CMK (cell line): ENCODE data around the gene TLX2.

Experiments used
- DNase-seq: peaks from one replicate; pipeline ENCODE4 v3.0.0-alpha.2; 2010; ENCODE audit warnings: low read depth

Gene TLX2

DNA sequence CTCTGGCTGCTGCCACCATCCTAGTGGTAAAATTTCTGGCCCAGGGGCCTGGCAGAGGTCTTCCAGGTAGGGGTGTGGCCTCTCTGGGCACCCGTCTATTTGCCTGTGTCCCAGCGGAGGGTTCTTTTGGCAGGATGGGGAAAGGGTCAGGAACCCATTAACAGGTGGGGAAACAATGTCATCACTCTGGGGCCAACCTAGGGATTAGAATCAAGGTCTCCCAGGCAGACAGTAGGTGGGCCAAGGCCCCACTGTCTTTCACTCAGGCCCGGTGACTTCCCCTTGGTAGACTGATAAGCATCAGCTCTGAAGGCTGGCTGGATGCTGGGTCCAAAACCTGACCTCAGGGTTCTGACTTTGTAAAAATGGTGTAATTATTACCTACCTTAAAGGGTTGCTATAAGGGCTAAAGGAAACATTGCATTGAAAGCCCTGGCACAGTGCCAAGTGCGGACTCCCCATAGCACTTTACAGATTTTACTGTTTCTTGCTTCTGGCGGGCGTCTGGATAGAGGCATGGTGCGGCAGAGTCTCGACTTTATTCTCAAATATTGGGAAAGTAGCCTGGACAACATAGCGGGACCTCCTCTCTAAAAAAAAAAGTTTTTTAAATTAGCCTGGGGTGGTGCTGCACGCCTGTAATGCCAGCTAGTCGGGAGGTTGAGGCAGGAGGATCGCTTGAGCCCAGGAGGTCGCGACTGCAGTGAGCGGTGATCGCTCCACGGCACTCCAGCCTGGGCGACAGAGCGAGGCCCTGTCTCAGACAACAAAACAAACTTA, 17.1 kb upstream of the TLX2 start:
- DNase-seq = no peak

DNA sequence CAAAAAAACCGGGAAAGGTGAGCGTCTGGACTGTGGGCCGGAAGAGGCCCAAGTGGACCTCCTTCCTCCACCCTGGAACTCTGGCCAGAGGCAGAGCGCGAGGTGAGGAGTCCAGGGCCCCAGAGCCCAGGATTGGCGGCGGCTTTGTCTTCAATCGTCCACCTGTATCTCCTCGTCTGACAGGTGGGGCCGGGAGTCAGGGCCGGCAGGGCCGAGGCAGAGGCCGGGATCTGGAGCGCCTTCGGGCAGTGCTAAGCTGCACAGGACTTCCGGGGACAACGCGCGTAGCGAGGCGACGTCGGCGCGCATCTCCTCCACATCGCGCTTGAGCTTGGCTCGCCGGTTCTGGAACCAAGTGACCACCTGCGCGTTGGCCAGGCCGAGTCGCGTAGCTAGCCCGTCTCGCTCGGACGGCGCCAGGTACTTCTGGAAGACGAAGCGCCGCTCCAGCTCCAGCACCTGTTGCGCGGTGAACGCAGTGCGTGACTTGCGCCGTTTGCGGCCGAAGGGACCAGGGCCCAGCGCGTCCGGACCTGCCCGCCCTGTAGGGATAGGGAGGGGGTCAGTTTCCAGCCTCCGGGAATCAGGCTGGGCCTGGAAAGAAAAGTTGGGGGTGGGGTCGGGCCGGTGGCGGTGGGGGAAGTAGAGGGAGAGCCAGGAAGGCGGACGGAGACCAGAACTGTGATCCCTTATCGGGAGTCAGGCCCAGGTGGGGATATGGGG, 16.3 kb upstream of the TLX2 start:
- DNase-seq = no peak

DNA sequence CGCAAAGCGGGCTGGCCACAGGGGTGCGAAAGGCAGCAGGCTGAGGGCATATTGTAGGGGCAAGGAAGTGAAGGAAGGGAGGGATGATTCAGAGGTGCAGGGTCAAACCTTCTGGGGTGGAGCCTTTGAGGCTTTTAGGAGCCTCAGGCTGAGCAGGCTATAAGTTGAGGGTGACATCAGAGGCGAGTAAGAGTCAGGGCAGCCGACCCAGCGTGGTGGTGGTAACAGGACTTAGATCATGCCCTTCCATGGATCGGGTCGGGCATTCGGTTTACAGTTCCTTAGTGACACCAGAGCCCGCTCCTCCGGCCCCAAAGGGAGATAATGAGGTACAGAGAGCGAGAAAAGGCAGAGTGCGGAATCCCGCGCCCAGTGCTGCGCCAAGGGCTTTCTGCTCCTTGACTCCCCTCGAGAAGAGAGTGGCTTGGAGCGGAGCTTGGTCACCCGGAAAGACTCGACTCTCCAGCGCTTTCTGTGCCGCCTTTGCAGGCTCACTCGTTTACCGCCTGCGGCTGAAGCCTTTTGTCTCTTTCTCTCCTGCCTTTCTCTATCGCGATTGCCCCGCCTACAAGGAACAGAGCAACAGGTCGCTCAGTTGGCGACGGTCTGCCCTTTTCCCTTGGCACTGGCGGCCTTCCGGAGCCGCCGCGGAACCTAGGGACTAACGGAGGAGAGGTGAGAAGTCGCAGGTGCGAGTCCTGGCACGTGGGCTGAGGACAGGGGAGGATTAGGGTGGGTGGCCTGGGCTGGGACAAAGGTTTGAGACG, 15.6 kb upstream of the TLX2 start:
- no peak for DNase-seq

DNA sequence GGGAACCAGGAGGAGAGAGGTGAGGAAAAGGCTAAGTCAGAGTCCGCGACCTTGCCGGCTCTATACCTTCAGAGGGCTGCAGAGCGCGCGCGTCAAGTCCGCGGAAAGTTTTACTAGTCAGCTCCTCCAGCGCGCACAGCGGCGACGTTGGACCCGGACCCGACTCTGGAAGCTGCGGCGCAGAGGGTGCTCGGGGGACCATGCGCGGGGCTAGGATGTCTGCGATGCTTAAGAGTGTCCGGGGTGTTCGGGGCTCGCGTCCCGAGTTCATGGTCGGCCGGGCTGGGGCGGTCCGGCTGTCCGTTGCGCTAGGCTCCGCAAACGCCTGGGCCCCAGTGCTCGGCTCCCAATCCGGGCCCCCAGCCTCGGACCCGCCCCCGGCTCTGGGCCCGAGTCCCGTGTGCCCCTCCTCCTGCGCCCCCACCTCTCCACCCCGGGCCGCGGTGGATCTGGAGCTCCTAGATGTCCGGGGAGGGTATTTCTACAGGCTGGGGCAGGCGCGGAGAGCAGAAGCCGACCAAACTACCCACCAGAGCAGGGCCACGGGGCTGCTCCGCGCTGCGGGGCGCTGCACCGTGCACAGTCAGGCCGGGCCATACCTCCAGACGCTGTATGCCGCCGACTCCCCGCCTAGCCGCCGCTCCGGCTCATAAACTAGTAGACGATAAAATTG, 14.8 kb upstream of the TLX2 start, which contains the start of gene LBX2:
LBX2 (minus strand) TSS at position 337 of the 673 bp plus-strand sequence; CDS start at position 271, 66 bp downstream.
- DNase-seq = no peak

DNA sequence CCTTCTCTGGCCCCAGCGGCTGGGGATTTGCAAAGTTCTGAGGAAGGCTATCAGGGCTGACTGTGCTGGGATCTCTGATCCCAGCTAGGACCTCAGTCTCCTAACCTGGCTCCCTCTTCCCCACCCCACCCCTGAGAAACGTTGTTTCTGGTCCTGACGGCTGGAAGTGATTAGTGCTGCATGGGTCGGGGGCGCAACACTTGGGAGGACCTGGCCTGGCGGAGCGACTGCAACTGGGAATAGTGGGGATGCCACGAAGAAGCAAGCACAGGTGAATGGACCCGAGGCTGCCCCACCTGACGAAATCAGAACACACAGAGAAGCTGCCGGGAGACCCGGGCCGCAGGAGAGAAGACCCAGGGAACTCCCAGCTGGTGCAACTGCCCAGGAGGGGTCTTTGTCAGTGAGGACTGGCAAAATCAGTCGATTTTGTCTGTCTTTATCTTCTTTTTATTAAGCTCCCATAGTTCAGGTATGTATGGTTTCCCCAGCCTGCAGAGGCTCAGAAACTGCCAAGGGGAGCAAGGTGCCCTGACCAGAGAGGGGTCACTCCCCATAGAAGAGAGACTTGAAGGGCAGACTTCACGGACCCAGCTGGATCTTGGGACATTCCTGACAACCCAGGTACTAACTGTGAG, 14.2 kb upstream of the TLX2 start:
- DNase-seq = no peak

DNA sequence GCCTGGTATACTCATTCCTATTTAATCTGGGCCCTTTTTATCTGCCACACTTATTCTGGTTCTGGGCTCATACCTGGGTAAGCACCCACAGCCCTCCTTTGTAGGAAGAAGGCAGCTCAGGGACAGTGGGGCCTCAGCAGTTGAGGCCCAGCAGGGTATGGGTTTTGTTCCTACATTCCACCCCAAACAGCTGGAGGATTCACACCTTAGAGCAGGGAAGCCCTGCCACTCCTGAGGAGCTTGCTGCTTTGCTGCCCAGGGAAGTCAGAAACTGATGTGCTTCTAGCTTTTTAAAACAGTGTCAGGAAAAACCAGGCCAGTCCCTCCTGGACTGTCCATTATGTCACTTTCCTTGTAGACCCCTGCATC, 13.7 kb upstream of the TLX2 start:
- no peak for DNase-seq

DNA sequence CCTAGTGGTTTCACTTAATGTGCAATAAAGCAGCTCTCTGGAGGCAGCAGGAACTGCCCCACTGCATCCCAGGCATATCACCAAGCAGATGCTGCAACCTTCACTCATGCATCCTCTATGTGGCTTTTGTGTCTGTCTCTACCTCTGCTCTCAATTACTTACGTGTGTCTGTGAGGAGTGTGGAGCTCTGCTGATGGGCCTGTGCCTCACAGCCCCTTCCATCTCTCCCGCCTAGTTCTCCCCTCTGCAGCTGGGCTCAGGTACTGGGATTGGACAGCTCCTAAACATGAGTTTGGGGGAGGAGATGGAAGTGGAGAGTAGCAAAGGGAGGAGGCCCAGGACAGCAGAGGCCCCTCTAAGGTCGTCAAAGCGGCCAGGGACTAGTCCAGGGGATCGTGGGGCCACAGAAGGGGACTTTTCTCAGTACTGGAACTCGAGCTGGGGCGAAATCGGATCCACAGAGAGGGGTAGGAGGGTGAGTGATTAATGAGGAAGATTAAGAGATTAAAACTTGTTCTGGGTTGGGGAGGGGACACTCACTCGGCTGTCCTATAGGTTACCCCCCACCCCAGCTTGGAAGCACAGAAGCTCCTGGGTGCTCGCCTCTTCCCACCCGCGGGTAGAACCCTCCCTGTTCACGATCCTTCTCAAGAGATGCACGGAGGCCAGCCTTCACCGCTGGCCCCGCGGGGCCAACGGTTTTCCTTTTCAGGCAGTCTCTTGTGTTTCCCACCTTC, 12.7 kb upstream of the TLX2 start:
- no peak for DNase-seq

DNA sequence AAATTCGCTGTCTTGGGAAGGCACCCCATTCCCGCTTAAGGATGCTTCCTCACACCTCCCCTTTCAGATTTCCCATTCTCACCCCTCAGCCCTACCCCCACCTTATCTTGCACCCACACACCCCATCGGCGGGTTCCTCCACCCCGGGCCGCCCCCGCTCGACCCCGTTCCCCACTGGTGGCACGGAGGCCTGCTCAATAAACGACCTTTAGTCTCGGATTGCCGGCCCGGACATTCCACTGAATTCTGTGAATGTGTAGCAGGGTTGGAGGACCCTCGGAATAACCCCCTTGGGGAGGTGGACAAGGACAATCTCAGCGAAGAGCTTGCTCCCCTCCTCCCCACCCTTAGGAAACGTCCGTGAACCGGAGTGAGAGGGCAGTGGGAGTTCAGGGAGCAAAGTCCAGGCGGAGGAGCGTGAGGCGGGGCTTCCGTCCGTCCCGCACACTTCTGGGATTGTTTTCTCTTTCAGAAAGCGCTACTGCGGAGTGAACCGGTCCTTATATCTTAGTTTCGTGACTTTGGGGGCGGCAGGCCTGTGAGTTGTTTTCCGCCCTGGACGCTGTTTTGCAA, 12.0 kb upstream of the TLX2 start:
- no peak for DNase-seq

DNA sequence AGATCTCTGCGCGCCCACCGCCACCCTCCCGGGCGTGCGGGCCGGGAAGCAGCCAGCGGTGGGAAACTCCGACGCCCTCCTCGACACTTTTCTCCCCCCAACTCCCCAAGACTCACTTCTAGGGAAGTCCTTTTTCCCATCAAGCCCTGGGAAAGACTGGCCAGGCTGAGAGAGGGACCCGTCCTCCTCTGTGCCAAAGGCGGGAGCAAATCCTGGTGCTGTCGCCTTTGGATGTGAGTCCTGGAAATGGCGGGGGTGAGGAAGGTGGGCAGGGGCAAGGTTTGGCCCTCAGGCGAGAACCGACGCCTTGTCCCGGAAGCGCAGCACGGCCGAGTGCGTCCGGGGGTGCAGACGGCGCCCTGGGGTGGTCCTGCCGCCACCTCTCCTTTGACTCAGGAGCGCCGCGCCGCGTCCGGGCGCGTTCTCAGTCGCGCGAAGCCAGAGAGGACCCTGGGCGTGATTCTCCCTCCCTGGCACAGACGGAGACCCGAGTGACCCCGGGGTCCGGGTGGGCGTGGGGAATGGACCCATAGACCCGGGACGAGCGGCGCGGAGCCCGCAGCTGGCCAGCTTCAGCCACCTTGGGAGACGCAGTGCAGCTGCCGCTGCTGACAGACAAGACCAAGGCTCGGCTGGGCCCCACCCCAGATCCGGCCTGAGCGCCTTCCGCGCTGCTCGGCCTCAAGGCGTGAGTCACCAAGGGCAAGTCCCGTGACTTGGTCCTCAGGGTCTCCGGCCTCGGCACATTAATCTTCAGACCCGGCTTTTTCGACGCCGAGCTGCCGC, 11.3 kb upstream of the TLX2 start:
- DNase-seq = no peak

DNA sequence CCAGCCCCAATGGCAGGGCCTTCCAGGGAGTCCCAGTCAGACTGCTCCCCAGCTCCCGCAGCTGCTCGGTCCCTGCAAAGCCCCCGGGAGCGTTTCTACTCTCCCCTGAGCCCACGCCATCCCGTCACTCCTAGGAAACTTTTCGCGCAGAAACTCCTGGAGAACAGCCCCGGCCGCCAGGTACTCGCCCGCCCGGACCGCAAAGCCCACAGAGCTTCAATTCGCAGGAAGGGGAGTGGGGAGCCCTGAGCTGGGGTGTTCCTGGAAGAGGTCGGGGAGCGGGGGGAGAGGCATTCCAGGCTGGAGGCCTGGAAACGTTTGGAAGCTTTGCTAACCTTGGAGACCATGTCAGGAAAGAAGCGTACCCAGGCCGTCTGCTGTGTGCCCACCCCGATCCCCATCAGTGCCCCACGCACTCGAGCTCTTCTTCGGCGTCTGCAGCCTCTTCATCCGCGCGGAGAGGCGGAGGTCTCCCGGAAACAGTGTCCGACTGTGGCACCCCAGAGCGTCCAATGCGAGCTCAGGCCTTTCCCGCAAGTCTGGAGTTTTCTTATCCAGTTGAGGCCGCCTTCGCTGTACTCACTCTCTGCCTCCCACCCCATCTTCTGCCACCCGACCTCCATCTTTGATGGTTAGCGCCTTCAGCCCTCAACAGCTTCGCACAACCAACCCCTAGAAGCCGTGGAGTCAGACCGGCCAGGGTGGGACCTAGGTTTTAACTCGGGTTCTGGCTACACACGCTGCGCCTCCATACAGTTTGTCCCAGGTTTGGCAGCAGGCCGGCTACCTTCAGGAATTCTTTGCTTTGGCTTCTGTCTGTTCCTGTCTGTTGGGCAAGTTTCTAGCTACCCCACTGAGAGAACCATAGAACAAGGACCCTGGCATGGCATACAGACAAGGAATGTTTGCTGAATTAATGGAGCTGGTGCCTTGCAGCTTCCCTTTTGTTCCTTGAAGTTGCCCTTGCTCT, 10.5 kb upstream of the TLX2 start:
- no peak for DNase-seq

DNA sequence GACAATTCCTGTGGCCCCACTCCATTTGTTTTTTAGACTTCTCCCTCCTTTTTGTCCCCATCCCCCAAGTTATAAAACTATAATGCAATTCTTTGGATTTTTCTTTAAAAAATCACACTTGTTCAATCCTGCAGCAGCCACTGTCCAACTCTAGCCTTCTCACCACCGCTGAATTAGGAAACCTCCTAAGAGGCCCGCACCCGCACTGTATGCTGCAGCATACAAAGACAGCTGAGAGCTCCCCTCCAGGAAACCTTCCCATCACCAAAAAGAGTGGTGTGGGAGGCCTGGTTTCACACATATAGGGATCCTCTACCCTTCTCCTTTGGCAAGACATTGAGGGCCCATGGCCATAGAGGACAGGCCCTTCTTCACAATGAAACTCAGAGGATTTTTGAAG, 9.7 kb upstream of the TLX2 start:
- no peak for DNase-seq

DNA sequence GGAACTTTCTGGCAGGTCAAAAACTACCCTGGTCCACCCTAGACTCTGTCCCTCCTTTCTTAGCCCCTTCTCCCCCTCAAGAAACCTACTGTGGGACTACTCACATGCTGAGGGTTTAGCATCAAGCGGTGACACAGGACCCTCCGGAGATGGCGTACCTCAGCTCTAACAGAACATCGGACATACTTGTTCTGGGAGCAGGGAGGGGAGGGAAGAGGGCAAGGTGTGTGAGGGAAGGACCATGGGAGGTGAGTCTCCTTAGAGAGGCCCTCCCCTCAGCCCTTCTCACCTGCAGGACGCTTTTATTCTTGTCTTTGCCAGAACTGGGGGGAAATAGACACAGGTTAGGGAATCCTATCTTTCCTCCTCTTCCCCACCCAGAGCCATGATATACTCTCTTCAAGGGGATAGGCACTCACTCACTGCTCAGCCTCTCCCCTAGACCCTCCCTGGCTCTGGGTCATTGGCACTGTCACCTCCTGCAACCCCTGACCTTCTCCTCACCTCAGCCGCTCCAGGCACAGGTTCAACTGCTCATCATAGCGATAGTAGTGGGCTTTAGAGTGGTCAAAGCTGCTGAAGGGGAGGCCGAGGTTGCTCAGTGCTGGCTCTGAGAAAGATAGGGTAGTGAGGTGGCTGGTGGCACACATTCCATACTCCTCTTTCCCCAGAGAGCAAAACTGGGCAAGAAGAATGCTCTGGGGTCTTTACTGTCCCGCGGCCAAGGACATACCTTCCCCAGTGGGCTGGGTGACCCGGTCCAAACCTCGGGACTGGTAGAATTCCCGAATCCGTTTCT, 8.6 kb upstream of the TLX2 start:
- DNase-seq = no peak

DNA sequence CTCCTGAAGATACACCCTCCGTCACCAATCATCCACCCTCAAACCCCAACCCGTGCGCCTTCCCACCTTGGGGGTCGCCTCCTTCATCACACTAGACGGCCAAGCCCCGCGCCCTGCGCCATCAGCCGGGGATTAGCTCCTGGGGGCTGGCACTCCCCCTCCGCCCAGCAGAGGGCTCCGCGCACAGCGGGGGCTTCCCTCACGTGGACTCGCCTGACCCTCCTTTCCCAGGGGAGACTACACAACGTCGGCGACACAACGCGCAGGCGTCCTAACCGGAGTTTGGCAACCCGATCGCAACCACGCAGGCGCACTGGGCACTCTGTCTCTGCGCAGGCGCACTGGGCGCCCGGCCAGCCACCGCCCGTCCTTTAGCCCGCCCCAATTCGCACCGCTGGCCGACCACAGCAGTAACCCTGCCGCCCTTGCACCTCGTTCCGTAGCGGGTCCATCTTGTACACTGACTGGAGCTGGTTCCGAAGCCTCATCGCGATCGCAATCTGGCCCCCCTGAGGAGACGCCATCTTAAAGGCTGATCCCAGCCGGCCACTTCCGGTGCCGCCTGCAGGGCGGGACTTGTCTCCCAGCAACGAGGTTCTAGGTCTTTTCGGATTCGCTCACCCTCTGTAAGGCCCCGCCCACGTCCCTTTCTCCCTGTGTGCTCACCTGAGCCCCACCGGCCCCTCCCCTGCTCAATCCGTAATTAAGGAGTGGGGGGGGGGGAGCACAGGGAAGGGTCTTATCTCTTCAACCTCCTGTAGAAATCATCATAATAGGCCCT, 6.9 kb upstream of the TLX2 start, which contains the start of gene PCGF1:
PCGF1 (minus strand) TSS at position 551 of the 781 bp plus-strand sequence; CDS start at position 524, 27 bp downstream.
- peak; percentile 96 for DNase-seq

DNA sequence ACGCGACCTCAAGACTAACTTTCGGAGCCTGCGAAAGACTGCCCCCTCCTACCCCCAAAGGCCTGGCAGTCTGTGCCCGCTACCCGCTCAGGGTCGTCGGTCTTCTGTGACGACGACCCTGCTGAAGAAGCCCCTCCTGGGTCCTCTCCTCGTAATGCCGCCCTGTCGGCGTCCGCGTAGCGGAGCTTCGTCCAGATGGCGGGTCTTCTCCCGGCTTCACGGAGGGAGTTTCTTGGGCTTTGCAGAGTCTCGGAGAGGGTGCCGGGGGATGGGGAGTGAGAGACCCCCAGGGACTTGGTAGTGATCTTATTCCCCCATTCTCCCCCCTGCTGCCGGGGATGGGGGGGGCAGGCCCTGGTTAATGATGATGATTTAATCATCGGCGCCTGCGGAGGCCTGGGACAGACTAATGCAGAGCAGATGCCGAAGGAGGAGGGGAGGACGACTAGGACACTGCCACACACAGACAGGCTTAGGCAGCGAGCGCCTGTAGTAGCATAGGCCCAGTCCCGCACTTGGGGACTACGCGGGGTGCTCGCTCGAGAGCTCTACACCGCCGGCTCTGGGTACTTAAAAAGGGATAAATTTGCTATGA, 6.2 kb upstream of the TLX2 start:
- DNase-seq = no peak

DNA sequence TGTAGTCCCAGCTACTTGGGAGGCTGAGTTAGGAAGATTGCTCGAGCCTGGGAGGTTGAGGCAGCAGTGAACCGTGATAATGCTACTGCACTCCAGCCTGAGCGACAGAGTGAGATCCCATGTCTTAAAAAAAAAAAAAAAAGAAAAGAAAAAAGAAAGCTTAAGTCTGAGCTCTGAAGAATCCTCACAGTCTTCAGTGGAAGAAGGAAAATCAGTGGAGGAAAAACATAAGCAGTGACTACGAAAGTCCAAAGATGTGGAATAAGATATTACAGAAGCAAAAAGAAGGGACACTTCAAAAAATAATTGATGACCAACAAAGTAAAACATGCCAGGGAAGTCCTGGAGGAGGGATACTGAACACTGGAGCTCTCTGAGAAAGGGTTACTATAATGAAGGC, 4.0 kb upstream of the TLX2 start:
- DNase-seq = no peak
